NB4 (cell line): ENCODE data around the gene ZNF775.

ENCODE experiments used
- DNase-seq: peaks from one replicate; pipeline ENCODE4 v3.0.0; 2010; ENCODE audit warnings: low read depth
- H3K4me3 ChIP-seq: one replicate; pipeline ENCODE4 v1.5.1; 2011; ENCODE audit warnings: mild to moderate bottlenecking, low read depth, low read length, moderate library complexity
- MAX ChIP-seq: IDR thresholded peaks from 2 replicates; pipeline ENCODE4 v1.6.1; 2011; ENCODE audit warnings: low read depth, low read length
- MYC ChIP-seq: IDR thresholded peaks from 2 replicates; pipeline ENCODE4 v1.6.1; 2011; ENCODE audit warnings: low read depth, low read length
- POLR2A ChIP-seq: IDR thresholded peaks from 2 replicates; pipeline ENCODE4 v1.6.1; 2011; ENCODE audit warnings: mild to moderate bottlenecking; ENCODE audit not compliant: insufficient read length; ENCODE audit errors: extremely low read depth
- TF ChIP-seq, protein P1 (sequence below): IDR thresholded peaks from one replicate; pipeline ENCODE4 v1.5.1; 2012; ENCODE audit warnings: low read depth, low read length

ZNF775 gene

DNA sequence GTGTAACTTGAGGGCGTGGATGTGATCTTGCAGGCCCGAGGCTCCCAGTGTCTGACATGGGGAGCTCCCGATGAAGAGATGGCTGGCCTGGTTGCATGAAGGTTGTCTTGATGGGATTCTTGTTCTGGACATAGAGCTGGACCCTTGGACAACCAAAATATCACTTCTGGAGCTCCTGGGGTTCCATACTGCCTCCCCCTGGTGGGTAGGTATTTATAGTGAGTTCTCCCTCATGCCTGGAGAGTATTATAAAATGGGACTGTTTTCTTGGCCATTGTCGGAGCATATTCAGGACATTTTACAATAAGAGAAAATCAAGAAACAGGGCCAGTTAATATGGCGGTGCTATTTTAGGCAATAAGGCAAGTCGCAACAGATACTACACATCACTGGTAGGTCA, 38.7 kb downstream of the ZNF775 start:
- no peak for DNase-seq

GRCh38 chr7:150420242-150420641, 41.1 kb downstream of the ZNF775 start:
- TF ChIP-seq POLR2A (no peak), MYC (no peak)
- TF ChIP-seq, protein P1, sequence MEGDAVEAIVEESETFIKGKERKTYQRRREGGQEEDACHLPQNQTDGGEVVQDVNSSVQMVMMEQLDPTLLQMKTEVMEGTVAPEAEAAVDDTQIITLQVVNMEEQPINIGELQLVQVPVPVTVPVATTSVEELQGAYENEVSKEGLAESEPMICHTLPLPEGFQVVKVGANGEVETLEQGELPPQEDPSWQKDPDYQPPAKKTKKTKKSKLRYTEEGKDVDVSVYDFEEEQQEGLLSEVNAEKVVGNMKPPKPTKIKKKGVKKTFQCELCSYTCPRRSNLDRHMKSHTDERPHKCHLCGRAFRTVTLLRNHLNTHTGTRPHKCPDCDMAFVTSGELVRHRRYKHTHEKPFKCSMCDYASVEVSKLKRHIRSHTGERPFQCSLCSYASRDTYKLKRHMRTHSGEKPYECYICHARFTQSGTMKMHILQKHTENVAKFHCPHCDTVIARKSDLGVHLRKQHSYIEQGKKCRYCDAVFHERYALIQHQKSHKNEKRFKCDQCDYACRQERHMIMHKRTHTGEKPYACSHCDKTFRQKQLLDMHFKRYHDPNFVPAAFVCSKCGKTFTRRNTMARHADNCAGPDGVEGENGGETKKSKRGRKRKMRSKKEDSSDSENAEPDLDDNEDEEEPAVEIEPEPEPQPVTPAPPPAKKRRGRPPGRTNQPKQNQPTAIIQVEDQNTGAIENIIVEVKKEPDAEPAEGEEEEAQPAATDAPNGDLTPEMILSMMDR: no peak
- no peak overlapping the region for H3K4me3 ChIP-seq
- DNase-seq: no peak

More for the DNA sequence above, 38.7 kb downstream of the ZNF775 start:
- no peak overlapping the region for H3K4me3 ChIP-seq
- TF ChIP-seq POLR2A: no peak
- TF ChIP-seq, protein P1: peak; percentile 29

DNA sequence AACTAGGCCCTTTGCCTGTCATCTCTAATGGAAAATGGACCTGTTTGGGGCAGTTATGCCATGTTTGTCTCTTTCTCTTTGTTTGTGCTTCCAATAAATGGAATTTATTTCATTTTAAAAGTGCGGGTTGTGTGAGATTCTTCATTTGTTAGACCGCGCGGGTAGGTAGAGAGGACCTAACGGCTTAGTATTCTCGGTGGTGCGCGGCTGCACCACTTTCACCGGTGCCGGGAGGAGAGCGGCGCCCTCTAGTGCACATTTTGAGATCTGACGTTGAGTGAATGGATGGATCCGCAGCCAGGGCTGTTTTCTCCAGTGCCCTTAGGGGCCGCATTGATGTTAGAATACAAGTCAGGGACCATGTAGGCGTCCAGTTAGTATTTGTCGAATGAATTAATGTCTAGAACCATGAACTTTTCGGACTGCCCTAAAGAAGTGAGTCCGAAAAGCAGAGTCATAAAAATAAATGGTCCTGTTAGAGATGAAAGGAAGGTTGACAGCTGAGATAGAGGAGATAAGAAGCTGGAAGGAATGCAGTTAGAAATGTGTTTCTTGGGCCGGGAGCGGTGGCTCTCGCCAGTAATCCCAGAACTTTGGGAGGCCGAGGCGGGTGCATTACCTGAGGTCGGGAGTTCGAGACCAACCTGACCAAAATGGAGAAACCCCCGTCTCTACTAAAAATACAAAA, 42.0 kb downstream of the ZNF775 start:
- TF ChIP-seq MAX (no peak), POLR2A (no peak), MYC (no peak)
- TF ChIP-seq, protein P1: peak; percentile 83
- H3K4me3 ChIP-seq: peak overlapping the region; percentile 16
- DNase-seq: peak; percentile 90

DNA sequence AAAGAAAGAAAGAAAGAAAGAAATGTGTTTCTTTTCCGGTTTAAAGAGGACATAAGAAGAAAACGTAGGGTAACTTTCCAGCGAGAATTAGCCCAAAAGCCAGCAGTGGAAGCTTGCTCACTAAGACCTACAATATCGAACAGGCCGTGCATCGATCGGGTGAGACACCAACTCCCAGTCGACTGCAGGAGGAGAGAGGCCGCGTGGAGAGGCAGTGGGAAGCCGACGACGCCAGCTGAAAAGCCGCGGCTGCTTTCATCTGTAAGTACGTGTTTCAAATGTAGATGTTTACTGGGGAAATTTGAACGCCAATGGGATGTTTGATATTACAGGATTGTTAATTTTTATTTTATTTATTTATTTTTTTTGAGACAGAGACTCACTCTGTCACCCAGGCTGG, 42.7 kb downstream of the ZNF775 start:
- TF ChIP-seq POLR2A (no peak), MYC (no peak), MAX (no peak)
- TF ChIP-seq, protein P1: no peak
- no peak overlapping the region for H3K4me3 ChIP-seq
- no peak for DNase-seq

- TF ChIP-seq, protein P1: no peak
- no peak for DNase-seq
- H3K4me3 ChIP-seq: no peak overlapping the region
Observed at GRCh38 chr7:150425670-150426069, 46.5 kb downstream of the ZNF775 start.

- no peak overlapping the region for H3K4me3 ChIP-seq
- DNase-seq: peak; percentile 99
- peak; percentile 91 for TF ChIP-seq MYC
- TF ChIP-seq POLR2A: no peak
- TF ChIP-seq, protein P1: no peak
- peak; percentile 84; the same call in 1 of the 2 replicates for TF ChIP-seq MAX
Observed at GRCh38 chr7:150428671-150429451, 49.7 kb downstream of the ZNF775 start.
